Stimulated activated naive CD8-positive, alpha-beta T cell treated with anti-CD3 and anti-CD28 coated beads, Interleukin-15, amount 100 ng/mL, for 72 hours (primary cell): ENCODE data around the gene UGT1A10.

Experiments
- ATAC-seq: fragments of 150-1000 bp; cut with Tn5 transposase; 2 replicates; pipeline ENCODE4 v1.10.0; 2021; ENCODE audit warnings: mild to moderate bottlenecking, moderate library complexity
- DNase-seq, 2 donors: peaks; one replicate each; pipeline ENCODE4 v3.0.0; 2021 to 2022
- H3K27ac Mint-ChIP-seq, 2 donors: one replicate each; pipeline ENCODE4 v1.8.0; 2022; ENCODE audit warnings: mild to moderate bottlenecking in 2 of 2, mixed read lengths in 2 of 2, moderate library complexity in 2 of 2
- H3K27me3 Mint-ChIP-seq: one replicate; pipeline ENCODE4 v1.8.0; 2022; ENCODE audit warnings: mixed read lengths
- H3K4me1 Mint-ChIP-seq: one replicate; pipeline ENCODE4 v1.8.0; 2022; ENCODE audit warnings: mild to moderate bottlenecking, mixed read lengths
- H3K4me3 Mint-ChIP-seq, 2 donors: one replicate each; pipeline ENCODE4 v1.8.0; 2022; ENCODE audit warnings: mild to moderate bottlenecking in 2 of 2, mixed read lengths in 2 of 2, moderate library complexity in 1 of 2
- H3K9me3 Mint-ChIP-seq, 2 donors: one replicate each; pipeline ENCODE4 v1.8.0; 2022; ENCODE audit warnings: mixed read lengths in 2 of 2

Gene UGT1A10

DNA sequence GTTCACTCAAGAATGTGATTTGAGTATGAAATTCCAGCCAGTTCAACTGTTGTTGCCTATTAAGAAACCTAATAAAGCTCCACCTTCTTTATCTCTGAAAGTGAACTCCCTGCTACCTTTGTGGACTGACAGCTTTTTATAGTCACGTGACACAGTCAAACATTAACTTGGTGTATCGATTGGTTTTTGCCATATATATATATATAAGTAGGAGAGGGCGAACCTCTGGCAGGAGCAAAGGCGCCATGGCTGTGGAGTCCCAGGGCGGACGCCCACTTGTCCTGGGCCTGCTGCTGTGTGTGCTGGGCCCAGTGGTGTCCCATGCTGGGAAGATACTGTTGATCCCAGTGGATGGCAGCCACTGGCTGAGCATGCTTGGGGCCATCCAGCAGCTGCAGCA, 123.8 kb downstream of the UGT1A10 start, which contains the start of gene UGT1A1:
UGT1A1 (plus strand) TSS at position 228 of the 400 bp plus-strand sequence; CDS start at position 246, 18 bp downstream.
- Mint-ChIP-seq H3K4me1 (no peaks in the 10 kb centered on the region), H3K27ac (peak within 1 kb of the TSS in 1 of 2 donors; percentile 38), H3K27me3 (peaks cover 21% of the 10 kb centered on the region), H3K9me3 (no peaks in the 10 kb centered on the region), H3K4me3 (no peak within 1 kb of the TSS)
- DNase-seq (no peak), ATAC-seq (no peak)

DNA sequence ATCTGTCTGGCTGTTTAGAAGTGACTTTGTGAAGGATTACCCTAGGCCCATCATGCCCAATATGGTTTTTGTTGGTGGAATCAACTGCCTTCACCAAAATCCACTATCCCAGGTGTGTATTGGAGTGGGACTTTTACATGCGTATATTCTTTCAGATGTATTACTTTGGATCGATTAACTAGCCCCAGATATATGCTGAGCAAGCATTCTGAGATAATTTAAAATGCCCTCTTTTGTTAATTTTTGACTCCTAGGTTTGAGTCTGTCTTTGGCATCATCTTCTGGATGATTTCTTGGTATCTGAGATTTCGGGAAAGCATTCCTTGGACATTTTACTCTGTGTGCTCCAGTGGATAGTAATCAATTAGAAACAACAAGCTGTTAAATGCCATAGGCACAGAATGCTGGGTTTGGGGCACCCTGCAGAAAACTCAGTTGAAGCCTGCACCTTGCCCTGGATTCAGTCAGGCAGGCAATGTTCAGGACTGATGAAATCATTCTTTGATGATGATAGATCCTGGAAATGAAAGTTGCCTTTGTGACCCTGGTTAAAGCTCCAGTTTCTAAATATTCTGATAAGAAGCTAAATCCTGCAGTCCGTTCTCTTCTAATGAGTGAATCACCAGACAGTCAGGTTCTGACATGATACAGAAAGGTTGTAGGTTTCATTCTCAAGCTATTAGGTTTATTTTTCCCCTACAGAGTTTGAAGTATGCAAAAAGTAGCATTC, 125.0 kb downstream of the UGT1A10 start:
- Mint-ChIP-seq H3K27ac (no peak overlapping the region), H3K27me3 (peaks cover 32% of the 10 kb centered on the region), H3K4me1 (no peaks in the 10 kb centered on the region), H3K4me3 (no peak overlapping the region), H3K9me3 (no peaks in the 10 kb centered on the region)
- DNase-seq (no peak), ATAC-seq (no peak)

DNA sequence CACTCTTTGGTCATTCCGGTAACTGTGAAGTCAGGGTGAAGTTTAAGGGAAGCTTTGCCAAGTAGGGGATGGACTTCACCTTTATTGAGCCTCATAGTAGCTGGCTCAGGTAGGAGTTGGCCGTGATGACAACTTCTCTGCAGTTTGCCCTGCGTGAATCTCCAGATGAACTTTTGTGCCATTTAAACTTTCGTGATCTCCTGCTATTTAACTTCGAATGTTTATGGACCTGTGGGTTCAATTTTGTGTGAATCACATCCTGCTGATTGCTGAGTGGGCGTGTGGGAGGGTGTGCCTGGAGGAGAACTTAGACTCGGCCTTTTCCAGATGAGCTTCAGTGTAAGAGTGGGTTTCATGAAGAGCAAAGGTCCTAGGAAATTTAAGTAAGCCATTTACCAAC, 128.0 kb downstream of the UGT1A10 start:
- H3K4me1 Mint-ChIP-seq = no peaks in the 10 kb centered on the region
- ATAC-seq (no peak), DNase-seq (no peak)
- H3K9me3 Mint-ChIP-seq = no peaks in the 10 kb centered on the region
- H3K27me3 Mint-ChIP-seq = peaks cover 38% of the 10 kb centered on the region
- no peak overlapping the region for H3K27ac Mint-ChIP-seq
- H3K4me3 Mint-ChIP-seq = no peak overlapping the region

DNA sequence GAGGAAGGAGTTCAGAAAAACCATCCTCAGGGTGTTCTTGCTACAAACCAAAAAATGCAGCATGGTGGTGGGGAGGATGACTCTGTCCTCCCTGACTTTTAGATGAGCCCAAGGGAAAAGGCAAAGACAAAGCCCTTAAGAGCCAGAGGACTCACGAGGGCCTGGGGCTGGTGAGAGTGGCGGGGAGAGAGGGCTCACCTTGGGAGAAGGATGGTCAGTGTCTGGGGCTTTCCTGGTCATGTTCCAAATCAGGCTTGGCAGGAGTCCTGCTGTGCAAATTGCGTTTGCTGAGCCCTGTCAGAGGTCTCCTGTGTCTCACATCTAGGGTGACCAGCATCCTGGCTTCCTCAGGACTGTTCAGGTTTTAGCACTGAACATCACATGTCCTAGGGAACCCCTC, 128.5 kb downstream of the UGT1A10 start:
- Mint-ChIP-seq H3K4me3 (no peak overlapping the region), H3K27ac (no peak overlapping the region), H3K9me3 (no peaks in the 10 kb centered on the region), H3K27me3 (peaks cover 42% of the 10 kb centered on the region), H3K4me1 (no peaks in the 10 kb centered on the region)
- ATAC-seq (no peak), DNase-seq (no peak)

DNA sequence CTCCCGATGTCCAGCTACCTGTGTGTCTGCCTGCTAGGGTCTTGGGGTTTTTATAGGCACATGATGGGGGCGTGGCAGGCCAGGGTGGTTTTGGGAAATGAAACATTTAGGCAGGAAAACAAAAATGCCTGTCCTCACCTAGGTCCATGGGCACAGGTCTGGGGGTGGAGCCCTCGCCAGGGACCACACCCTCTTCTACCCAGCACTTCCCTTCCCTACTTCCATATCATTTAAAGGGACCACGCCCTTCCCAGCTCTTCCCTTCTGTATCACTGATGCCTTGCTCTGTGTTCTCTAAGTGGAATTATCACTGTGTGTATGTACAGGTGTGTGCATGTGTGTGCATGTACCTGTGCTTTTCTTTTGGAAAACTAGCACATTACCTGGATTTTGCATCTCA, 130.2 kb downstream of the UGT1A10 start:
- no peak for DNase-seq
- H3K27me3 Mint-ChIP-seq = peaks cover 42% of the 10 kb centered on the region
- H3K27ac Mint-ChIP-seq = no peak overlapping the region
- no peaks in the 10 kb centered on the region for H3K4me1 Mint-ChIP-seq
- no peak overlapping the region for H3K4me3 Mint-ChIP-seq
- H3K9me3 Mint-ChIP-seq = no peaks in the 10 kb centered on the region
- ATAC-seq = no peak

DNA sequence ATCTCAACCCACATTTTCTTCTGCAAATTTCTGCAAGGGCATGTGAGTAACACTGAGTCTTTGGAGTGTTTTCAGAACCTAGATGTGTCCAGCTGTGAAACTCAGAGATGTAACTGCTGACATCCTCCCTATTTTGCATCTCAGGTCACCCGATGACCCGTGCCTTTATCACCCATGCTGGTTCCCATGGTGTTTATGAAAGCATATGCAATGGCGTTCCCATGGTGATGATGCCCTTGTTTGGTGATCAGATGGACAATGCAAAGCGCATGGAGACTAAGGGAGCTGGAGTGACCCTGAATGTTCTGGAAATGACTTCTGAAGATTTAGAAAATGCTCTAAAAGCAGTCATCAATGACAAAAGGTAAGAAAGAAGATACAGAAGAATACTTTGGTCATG, 131.8 kb downstream of the UGT1A10 start:
- Mint-ChIP-seq H3K9me3 (no peaks in the 10 kb centered on the region), H3K4me3 (no peak overlapping the region), H3K4me1 (no peaks in the 10 kb centered on the region), H3K27me3 (peaks cover 41% of the 10 kb centered on the region), H3K27ac (no peak overlapping the region)
- ATAC-seq (no peak), DNase-seq (no peak)

DNA sequence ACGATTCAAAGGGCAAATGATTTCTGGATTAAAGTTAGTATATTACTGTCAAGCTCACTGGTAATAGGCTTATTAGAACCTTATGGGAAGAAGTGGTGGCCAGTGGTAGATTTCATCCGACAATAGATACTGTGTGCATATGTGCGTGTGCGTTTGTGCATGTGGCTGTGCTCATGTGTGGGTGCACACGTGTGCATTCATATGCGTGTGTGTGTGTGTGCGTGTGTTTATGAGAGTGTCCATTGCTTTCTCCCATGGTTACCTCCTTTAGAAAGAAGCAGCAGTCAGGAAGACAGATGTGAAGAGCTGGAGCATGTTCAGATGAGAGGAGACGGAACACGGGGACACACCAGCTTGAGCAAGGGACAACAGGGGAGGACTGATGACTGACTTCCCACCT, 133.0 kb downstream of the UGT1A10 start:
- H3K27me3 Mint-ChIP-seq = peaks cover 29% of the 10 kb centered on the region
- DNase-seq (no peak), ATAC-seq (no peak)
- no peaks in the 10 kb centered on the region for H3K9me3 Mint-ChIP-seq
- H3K27ac Mint-ChIP-seq = no peak overlapping the region
- H3K4me1 Mint-ChIP-seq = no peaks in the 10 kb centered on the region
- no peak overlapping the region for H3K4me3 Mint-ChIP-seq

DNA sequence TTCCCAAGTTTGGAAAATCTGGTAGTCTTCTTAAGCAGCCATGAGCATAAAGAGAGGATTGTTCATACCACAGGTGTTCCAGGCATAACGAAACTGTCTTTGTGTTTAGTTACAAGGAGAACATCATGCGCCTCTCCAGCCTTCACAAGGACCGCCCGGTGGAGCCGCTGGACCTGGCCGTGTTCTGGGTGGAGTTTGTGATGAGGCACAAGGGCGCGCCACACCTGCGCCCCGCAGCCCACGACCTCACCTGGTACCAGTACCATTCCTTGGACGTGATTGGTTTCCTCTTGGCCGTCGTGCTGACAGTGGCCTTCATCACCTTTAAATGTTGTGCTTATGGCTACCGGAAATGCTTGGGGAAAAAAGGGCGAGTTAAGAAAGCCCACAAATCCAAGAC, 135.9 kb downstream of the UGT1A10 start:
- ATAC-seq (no peak), DNase-seq (no peak)
- Mint-ChIP-seq H3K27ac (no peak overlapping the region), H3K4me1 (no peaks in the 10 kb centered on the region), H3K9me3 (peaks cover 3 to 21% of the 10 kb centered on the region in 2 donors), H3K27me3 (peaks cover 19% of the 10 kb centered on the region), H3K4me3 (no peak overlapping the region)

DNA sequence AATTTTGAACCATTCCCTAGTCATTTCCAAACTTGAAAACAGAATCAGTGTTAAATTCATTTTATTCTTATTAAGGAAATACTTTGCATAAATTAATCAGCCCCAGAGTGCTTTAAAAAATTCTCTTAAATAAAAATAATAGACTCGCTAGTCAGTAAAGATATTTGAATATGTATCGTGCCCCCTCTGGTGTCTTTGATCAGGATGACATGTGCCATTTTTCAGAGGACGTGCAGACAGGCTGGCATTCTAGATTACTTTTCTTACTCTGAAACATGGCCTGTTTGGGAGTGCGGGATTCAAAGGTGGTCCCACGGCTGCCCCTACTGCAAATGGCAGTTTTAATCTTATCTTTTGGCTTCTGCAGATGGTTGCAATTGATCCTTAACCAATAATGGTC, 136.3 kb downstream of the UGT1A10 start:
- H3K4me1 Mint-ChIP-seq = no peaks in the 10 kb centered on the region
- ATAC-seq = no peak
- DNase-seq = no peak
- H3K27me3 Mint-ChIP-seq = peaks cover 19% of the 10 kb centered on the region
- H3K9me3 Mint-ChIP-seq = peaks cover 3 to 23% of the 10 kb centered on the region in 2 donors
- no peak overlapping the region for H3K27ac Mint-ChIP-seq
- no peak overlapping the region for H3K4me3 Mint-ChIP-seq

DNA sequence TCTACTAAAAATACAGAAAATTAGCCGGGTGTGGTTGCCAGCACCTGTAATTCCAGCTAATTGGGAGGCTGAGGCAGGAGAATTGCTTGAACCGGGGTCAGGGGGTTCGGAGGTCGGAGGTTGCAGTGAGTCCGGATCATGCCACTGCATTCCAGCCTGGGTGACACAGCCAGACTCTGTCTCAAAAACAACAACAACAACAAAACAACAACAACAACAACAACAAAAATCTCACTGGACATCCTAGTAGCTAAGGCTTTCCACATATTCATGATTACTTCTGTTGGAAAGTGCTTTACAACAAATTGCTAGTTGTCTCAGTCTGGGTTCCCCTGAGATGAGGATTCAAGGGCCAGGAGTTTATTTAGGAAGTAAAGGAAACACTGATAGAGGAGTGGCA, 137.6 kb downstream of the UGT1A10 start:
- Mint-ChIP-seq H3K27ac (no peak overlapping the region), H3K4me3 (no peak overlapping the region), H3K4me1 (no peaks in the 10 kb centered on the region), H3K27me3 (peaks cover 26% of the 10 kb centered on the region), H3K9me3 (peaks cover 3 to 30% of the 10 kb centered on the region in 2 donors)
- no peak for ATAC-seq
- no peak for DNase-seq

DNA sequence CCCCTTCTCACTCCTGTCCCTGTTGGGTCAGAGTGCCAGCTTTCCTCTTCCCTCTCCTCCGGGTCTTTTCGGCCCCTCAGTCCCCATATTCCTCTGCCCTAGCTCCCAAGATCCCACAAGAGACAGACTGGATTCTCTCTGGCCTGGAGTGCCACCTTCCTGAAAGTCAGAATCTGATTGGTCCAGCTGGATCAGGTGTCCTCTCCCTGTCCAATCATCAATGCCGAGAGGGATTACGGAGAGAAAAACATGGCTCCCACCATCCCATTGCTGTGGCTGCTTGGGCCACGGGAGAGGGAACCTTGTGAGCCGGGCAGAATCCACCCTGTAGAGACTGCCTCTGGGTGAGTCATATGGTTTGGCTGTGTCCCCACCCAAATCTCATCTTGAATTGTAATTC, 139.2 kb downstream of the UGT1A10 start:
- Mint-ChIP-seq H3K4me1 (no peaks in the 10 kb centered on the region), H3K4me3 (no peak overlapping the region), H3K9me3 (peaks cover 3 to 37% of the 10 kb centered on the region in 2 donors), H3K27ac (peak overlapping the region in 1 of 2 donors; percentile 57), H3K27me3 (peaks cover 18% of the 10 kb centered on the region)
- no peak for ATAC-seq
- DNase-seq = no peak

DNA sequence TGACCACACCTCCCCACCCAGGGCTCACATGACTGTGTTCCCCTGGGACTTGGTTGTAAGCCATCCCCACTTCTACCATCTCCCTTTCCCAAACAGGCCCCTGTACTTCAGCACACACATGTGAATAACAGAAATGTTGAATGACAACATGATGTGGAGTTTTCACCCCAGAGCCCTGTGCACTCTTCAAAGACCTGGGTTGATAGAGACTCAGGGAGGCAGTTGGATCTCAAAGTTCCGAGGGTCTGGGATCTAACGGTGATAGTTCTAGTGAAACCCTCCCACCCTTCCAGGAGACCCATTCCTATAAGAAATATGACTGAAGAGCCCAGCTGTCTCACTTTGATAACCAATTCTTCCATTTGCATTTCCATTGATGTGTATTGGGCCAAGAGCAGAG, 141.8 kb downstream of the UGT1A10 start, which contains the start of gene MROH2A:
MROH2A (plus strand) TSS at position 301 of the 400 bp plus-strand sequence. CDS start 1,029 bp downstream, outside the sequence.
- H3K27me3 Mint-ChIP-seq = peaks cover 36% of the 10 kb centered on the region
- no peaks in the 10 kb centered on the region for H3K4me1 Mint-ChIP-seq
- peaks cover 3 to 37% of the 10 kb centered on the region in 2 donors for H3K9me3 Mint-ChIP-seq
- DNase-seq = no peak
- H3K27ac Mint-ChIP-seq = no peak within 1 kb of the TSS
- no peak for ATAC-seq
- no peak within 1 kb of the TSS for H3K4me3 Mint-ChIP-seq

DNA sequence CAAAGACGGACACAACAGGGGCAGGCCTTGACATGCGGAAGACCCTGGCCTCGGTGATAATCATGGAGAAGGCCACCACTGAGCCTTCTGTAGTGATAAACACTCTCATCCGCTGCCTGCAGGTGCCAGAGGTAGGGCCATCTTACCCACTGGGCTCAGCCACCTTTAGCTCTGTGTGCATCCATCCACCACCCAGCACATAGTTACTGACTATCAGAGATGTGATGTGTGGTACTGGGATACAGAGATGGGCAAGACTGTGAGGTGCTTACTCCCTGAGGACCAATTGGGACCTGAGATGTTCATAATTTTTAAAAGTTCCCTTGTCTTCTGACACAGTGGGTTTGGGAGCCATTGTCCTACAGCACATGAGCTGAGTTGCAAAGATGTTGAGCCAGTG, 143.5 kb downstream of the UGT1A10 start:
- peaks cover 37% of the 10 kb centered on the region for H3K27me3 Mint-ChIP-seq
- H3K9me3 Mint-ChIP-seq = peaks cover 3 to 37% of the 10 kb centered on the region in 2 donors
- H3K27ac Mint-ChIP-seq = no peak overlapping the region
- no peak for ATAC-seq
- H3K4me3 Mint-ChIP-seq = no peak overlapping the region
- DNase-seq = no peak
- H3K4me1 Mint-ChIP-seq = no peaks in the 10 kb centered on the region

DNA sequence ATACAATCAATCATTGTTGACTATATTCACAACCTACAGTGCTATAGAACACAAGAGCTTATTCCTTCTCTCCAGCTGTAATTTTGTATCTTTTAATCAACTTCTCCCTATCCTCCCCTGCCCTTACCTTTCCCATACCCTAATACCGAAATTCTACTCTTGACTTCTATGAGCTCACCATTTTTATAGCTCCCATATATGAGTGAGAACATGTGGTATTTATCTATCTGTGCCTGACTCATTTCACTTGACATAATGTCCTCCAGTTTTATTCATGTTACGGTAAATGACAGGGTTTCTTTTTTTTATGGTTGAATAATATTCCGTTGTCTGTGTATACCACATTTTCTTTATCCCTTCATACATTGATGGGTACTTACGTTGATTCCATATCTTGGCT, 144.5 kb downstream of the UGT1A10 start:
- H3K4me1 Mint-ChIP-seq = no peaks in the 10 kb centered on the region
- H3K4me3 Mint-ChIP-seq = no peak overlapping the region
- ATAC-seq (no peak), DNase-seq (no peak)
- H3K27me3 Mint-ChIP-seq = peaks cover 35% of the 10 kb centered on the region
- H3K27ac Mint-ChIP-seq = no peak overlapping the region
- peaks cover 7 to 35% of the 10 kb centered on the region in 2 donors for H3K9me3 Mint-ChIP-seq

DNA sequence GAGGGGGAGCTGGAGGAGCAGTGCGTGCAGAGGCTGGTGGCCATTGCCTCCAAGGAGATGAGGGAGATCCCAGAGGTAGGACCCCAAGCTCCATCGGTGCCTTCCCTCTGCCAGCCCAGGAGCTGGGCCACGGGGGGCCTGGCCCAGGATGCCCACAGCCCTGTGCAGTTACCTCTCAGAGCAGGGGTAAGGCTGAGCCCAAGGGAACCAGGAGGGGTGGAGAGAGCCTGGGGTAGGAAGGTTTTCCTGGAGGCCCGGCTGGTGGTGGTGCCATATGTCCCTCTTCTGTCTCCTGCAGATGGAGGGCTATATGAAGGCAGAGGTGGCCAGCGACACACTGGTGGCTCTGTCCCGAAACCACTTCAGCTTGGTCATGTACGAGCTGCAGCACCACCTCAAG, 153.3 kb downstream of the UGT1A10 start:
- ATAC-seq (no peak), DNase-seq (no peak)
- Mint-ChIP-seq H3K9me3 (peaks cover 14 to 15% of the 10 kb centered on the region in 2 donors), H3K4me3 (no peak overlapping the region), H3K27ac (no peak overlapping the region), H3K4me1 (no peaks in the 10 kb centered on the region), H3K27me3 (peaks cover 15% of the 10 kb centered on the region)

DNA sequence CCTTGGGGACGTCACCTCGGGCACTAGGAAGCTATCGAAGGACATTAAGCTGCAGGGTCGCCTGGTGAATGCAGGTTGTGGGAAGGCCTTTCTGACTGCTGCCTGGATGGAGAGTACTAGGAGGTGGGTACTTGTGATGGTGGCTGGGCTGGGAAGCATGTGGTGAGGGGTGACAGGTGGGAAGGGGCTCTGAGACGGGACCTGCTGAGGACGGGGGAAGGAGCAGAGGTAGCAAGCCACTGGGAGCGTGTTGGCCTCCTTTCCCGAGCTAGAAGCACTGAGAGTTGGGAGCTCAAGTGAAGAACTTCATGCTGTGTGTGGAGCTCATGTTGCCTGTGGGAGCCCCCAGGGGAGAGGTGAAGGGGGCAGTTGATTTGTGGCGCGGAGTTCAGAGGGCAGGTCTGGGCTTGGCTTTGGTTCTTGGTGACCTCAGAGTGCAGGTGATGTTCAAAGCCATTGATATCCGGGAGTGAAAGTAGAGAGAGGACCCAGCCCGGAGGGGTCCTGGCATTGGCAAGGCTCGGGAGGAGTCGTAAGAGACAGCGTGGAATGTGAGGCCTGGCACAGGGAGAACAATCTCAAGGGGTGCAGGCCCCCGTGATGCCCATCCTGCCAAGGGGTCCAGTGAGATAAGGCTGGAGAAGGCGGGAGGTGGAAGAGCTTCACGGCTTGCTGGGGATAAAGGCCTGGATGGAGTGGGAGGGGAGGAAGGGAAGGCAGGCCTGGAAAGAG, 155.1 kb downstream of the UGT1A10 start:
- Mint-ChIP-seq H3K27ac (peak overlapping the region in 1 of 2 donors; percentile 10), H3K27me3 (peaks cover under 1% of the 10 kb centered on the region), H3K9me3 (peaks cover 2 to 3% of the 10 kb centered on the region in 2 donors), H3K4me1 (no peaks in the 10 kb centered on the region), H3K4me3 (no peak overlapping the region)
- no peak for DNase-seq
- ATAC-seq = no peak
